CD4-positive, CD25-positive, alpha-beta regulatory T cell (primary cell): ENCODE results near the gene TMC3. TPM values are rescaled to one million over a fixed set of nuclear protein-coding genes. Genes with fewer than 3 reads are reported as not detected.
A peak's percentile ranks its signal among the peaks of the same experiment; 100 is the strongest.
"Not testable (repeated sequence)": the region's sequence is repeated elsewhere in the genome, so short reads cannot be mapped to it uniquely, and the experiment has no call there.

ENCODE experiments used
- ATAC-seq, 2 donors: fragments of 150-1000 bp; cut with Tn5 transposase; one replicate each; pipeline ENCODE4 v1.10.0; 2021; ENCODE audit warnings: low read depth in 2 of 2, moderate number of reproducible peaks in 2 of 2, moderate library complexity in 1 of 2
- DNase-seq, 3 donors: peaks; one replicate each; pipeline versions ENCODE4 v3.0.0 to v3.0.0-alpha.2; 2012 to 2022; ENCODE audit warnings: mixed read lengths in 1 of 3
- H3K27ac ChIP-seq: one replicate; pipeline ENCODE4 v1.7.0; 2013; ENCODE audit warnings: mild to moderate bottlenecking, low read length; ENCODE audit not compliant: insufficient read depth, poor library complexity, severe bottlenecking
- H3K27me3 ChIP-seq: one replicate; pipeline ENCODE4 v1.7.0; 2013; ENCODE audit warnings: low read length; ENCODE audit not compliant: control insufficient read depth, insufficient read depth
- H3K36me3 ChIP-seq: one replicate; pipeline ENCODE4 v1.7.0; 2013; ENCODE audit warnings: mild to moderate bottlenecking, low read length, moderate library complexity; ENCODE audit not compliant: control insufficient read depth, insufficient read depth
- H3K4me1 ChIP-seq: 2 replicates; pipeline ENCODE4 v1.7.0; 2013; ENCODE audit warnings: mild to moderate bottlenecking, low read length; ENCODE audit not compliant: insufficient read depth, control insufficient read depth, poor library complexity, severe bottlenecking
- H3K4me3 ChIP-seq: one replicate; pipeline ENCODE4 v1.7.0; 2013; ENCODE audit warnings: low read depth, mild to moderate bottlenecking, low read length, moderate library complexity
- H3K9me3 ChIP-seq, 2 experiments: 1 replicate in 1 of 2; 2 replicates in 1 of 2; pipeline ENCODE4 v1.7.0; 2013; ENCODE audit warnings: low read length in 2 of 2, mild to moderate bottlenecking in 1 of 2, moderate library complexity in 1 of 2; ENCODE audit not compliant: control insufficient read depth in 2 of 2
- H3K27ac Mint-ChIP-seq, 3 donors: one replicate each; pipeline ENCODE4 v1.8.0; 2020 to 2022; ENCODE audit warnings: mild to moderate bottlenecking in 3 of 3, mixed read lengths in 3 of 3, moderate library complexity in 2 of 3
- H3K27me3 Mint-ChIP-seq: one replicate; pipeline ENCODE4 v1.8.0; 2022; ENCODE audit warnings: mild to moderate bottlenecking, mixed read lengths
- H3K36me3 Mint-ChIP-seq: one replicate; pipeline ENCODE4 v1.8.0; 2020; ENCODE audit warnings: mixed read lengths
- H3K4me1 Mint-ChIP-seq, 4 donors: one replicate each; pipeline ENCODE4 v1.8.0; 2020 to 2022; ENCODE audit warnings: mixed read lengths in 4 of 4, mild to moderate bottlenecking in 1 of 4
- H3K4me3 Mint-ChIP-seq, 4 donors: one replicate each; pipeline ENCODE4 v1.8.0; 2020 to 2022; ENCODE audit warnings: mild to moderate bottlenecking in 4 of 4, mixed read lengths in 4 of 4, moderate library complexity in 3 of 4
- H3K9me3 Mint-ChIP-seq, 7 donors: one replicate each; pipeline ENCODE4 v1.8.0; 2020 to 2022; ENCODE audit warnings: mixed read lengths in 7 of 7, mild to moderate bottlenecking in 3 of 7, moderate library complexity in 2 of 7
- polyA plus RNA-seq, 4 donors: library from polyadenylated mRNA; unstranded; fragments of 300-500 nt; fragmentation: Illumina TruSeq; gene quantifications; one replicate each; pipeline ENCODE4 v1.2.3, GENCODE V29; 2021
- total RNA-seq: library from RNA; stranded (reverse); gene quantifications from one replicate; pipeline ENCODE4 v1.2.3, GENCODE V29; 2022

TMC3 gene
- total and polyA plus RNA-seq, 5 donors from 2014 or later: 0.05 to 0.06 TPM; not detected in 3

DNA sequence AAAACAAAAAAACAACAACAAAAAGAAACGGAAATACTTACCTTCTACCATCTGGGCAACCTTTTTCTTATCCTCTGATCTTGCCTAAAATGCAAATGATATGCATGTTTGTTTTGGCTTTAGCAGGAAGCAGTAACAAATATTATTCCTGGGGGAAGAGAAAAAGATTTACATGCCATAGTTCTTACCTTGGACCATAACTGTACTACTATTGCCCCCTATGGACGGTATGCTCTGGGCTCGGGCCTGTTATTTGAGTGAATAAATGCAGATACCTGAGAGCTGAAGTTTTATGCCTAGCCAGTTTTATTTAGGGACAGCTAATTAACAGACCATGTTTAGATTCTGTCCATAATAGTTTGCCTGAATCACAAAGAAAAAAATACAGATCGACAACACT lies 37.4 kb downstream of the TMC3 start:
- ATAC-seq (peak; percentile 62 to 68), DNase-seq (peak; percentile 14 to 53 (median 46))
- Mint-ChIP-seq H3K36me3 (peaks cover 4% of the 10 kb centered on the region), H3K27ac (no peak overlapping the region), H3K4me3 (no peak overlapping the region), H3K9me3 (peaks cover 0 to 2% (median 0%) of the 10 kb centered on the region in 7 donors), H3K4me1 (peaks cover 0 to 17% (median 7%) of the 10 kb centered on the region in 4 donors), H3K27me3 (peaks cover 4% of the 10 kb centered on the region)
- Histone ChIP-seq H3K4me3 (no peak overlapping the region), H3K9me3 (no peaks in the 10 kb centered on the region), H3K4me1 (no peaks in the 10 kb centered on the region), H3K27ac (no peak overlapping the region), H3K36me3 (no peaks in the 10 kb centered on the region), H3K27me3 (no peaks in the 10 kb centered on the region)

DNA sequence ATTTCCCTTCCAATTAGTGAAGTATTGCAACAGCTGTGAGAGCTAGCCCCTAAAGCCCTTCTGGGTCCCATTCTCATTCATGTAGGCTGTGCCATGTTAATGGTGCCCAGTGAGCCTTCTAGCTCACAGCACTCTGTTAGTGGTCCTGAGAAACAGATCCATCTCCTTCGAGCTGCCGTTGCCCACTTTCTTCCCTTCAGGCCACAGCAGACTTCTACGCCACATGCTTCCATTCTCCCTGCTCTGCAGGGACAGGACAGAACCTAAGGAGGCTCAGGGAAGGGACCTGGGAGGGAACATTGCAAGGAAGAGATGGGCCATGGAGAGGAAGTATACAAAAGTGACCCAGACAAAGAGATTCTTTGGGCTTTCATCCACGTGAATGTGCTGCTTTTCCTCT lies 38.4 kb downstream of the TMC3 start:
- H3K27ac Mint-ChIP-seq: no peak overlapping the region
- peaks cover 0 to 23% (median 7%) of the 10 kb centered on the region in 4 donors for H3K4me1 Mint-ChIP-seq
- no peaks in the 10 kb centered on the region for H3K9me3 ChIP-seq
- H3K27ac ChIP-seq: no peak overlapping the region
- no peaks in the 10 kb centered on the region for H3K36me3 ChIP-seq
- H3K4me3 ChIP-seq: no peak overlapping the region
- no peaks in the 10 kb centered on the region for H3K27me3 ChIP-seq
- H3K9me3 Mint-ChIP-seq: peaks cover 0 to 2% (median 0%) of the 10 kb centered on the region in 7 donors
- H3K4me3 Mint-ChIP-seq: no peak overlapping the region
- no peak for ATAC-seq
- no peaks in the 10 kb centered on the region for H3K36me3 Mint-ChIP-seq
- no peaks in the 10 kb centered on the region for H3K4me1 ChIP-seq
- no peaks in the 10 kb centered on the region for H3K27me3 Mint-ChIP-seq
- no peak for DNase-seq

DNA sequence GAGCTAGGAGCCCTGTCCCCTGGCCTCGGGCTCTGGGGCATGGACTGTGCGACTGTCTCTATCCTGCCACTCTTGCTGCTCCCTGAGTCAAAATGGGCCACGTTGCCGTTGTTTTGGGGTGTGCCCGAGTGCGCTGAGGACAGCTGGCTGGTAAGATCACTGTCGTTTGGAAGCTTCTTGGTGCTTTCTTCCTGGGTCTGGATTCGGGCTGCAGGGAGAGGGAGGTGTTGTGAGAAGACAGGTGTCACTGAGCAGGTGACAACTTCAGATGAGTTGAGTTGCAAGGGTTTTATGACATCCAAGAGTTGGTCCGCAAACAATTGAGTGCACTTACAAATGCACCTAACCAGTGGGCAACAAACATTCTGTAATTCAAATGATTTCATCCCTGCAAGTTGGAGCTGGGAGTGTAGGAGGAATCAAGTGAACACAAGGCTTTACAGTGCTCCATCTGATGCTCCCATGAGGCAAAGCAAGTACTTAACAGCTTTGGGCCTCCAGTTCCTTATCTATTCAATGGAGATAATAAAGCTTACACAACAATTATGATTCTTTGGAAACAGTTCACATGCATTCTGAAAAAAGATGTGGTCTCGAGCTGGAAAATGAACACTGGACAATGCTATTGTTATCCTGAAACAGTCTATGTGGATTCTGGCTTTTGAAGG lies 39.1 kb downstream of the TMC3 start:
- H3K4me1 ChIP-seq: no peaks in the 10 kb centered on the region
- Mint-ChIP-seq H3K27me3 (no peaks in the 10 kb centered on the region), H3K4me1 (peaks cover 0 to 24% (median 9%) of the 10 kb centered on the region in 4 donors), H3K4me3 (no peak overlapping the region), H3K9me3 (peaks cover 0 to 2% (median 0%) of the 10 kb centered on the region in 7 donors), H3K36me3 (no peaks in the 10 kb centered on the region), H3K27ac (peak overlapping the region in 1 of 3 donors; percentile 45)
- H3K27me3 ChIP-seq: no peaks in the 10 kb centered on the region
- no peak overlapping the region for H3K27ac ChIP-seq
- ATAC-seq: no peak
- H3K36me3 ChIP-seq: no peaks in the 10 kb centered on the region
- no peak overlapping the region for H3K4me3 ChIP-seq
- no peak for DNase-seq
- no peaks in the 10 kb centered on the region for H3K9me3 ChIP-seq

DNA sequence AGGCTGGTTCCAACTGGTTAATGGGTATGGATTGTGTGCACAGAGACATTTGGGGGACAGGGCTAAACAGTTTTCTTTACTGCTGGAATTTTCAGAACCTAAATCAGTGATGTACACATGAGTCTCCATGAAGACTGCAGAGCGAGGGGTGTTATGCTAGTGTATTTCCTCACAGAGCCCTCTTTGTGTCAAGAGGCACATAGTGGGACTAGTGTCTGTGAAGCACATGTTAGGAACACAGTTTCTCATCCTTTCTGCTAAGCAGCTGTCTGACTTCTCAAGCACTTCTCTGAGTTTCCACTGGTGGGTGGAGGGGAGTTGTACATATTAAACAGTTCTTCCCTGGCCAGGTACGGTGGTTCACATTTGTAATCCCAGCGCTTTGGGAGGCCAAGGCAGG lies 40.6 kb downstream of the TMC3 start:
- Histone ChIP-seq H3K27me3 (no peaks in the 10 kb centered on the region), H3K4me3 (no peak overlapping the region), H3K36me3 (no peaks in the 10 kb centered on the region), H3K4me1 (no peaks in the 10 kb centered on the region), H3K9me3 (no peaks in the 10 kb centered on the region), H3K27ac (no peak overlapping the region)
- peak overlapping the region in 2 of 3 donors; percentile 45 to 60 for H3K27ac Mint-ChIP-seq
- no peaks in the 10 kb centered on the region for H3K36me3 Mint-ChIP-seq
- H3K4me1 Mint-ChIP-seq: peaks cover 0 to 24% (median 9%) of the 10 kb centered on the region in 4 donors
- H3K4me3 Mint-ChIP-seq: no peak overlapping the region
- H3K27me3 Mint-ChIP-seq: no peaks in the 10 kb centered on the region
- DNase-seq: no peak
- no peak for ATAC-seq
- peaks cover 0 to 2% (median 0%) of the 10 kb centered on the region in 7 donors for H3K9me3 Mint-ChIP-seq

DNA sequence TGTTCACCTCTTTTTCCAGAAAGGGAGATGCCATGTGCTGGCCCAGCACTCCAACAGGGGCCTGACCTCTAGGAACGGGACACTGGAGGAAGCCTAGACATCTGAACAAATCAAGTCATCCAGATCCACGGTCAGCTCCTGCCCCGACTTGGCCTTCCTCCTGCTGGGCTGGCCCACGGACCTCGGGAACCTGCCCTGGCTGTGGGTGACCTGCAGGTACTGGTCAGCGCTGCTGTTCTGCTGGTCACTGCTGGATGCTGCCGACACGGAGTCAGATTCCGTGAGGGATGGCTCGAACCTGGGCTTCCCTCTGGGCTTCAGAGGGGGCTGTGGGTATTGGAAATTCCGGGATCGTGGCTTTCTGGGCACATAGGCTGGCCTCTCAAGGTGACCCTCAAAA lies 41.7 kb downstream of the TMC3 start:
- H3K9me3 Mint-ChIP-seq: peaks cover 0 to 2% (median 0%) of the 10 kb centered on the region in 7 donors
- H3K4me3 ChIP-seq: no peak overlapping the region
- no peaks in the 10 kb centered on the region for H3K27me3 ChIP-seq
- no peaks in the 10 kb centered on the region for H3K9me3 ChIP-seq
- H3K4me3 Mint-ChIP-seq: no peak overlapping the region
- H3K27ac Mint-ChIP-seq: no peak overlapping the region
- no peak for DNase-seq
- H3K4me1 ChIP-seq: no peaks in the 10 kb centered on the region
- H3K4me1 Mint-ChIP-seq: peaks cover 0 to 26% (median 9%) of the 10 kb centered on the region in 4 donors
- H3K36me3 ChIP-seq: no peaks in the 10 kb centered on the region
- no peaks in the 10 kb centered on the region for H3K36me3 Mint-ChIP-seq
- H3K27ac ChIP-seq: no peak overlapping the region
- H3K27me3 Mint-ChIP-seq: no peaks in the 10 kb centered on the region
- no peak for ATAC-seq

DNA sequence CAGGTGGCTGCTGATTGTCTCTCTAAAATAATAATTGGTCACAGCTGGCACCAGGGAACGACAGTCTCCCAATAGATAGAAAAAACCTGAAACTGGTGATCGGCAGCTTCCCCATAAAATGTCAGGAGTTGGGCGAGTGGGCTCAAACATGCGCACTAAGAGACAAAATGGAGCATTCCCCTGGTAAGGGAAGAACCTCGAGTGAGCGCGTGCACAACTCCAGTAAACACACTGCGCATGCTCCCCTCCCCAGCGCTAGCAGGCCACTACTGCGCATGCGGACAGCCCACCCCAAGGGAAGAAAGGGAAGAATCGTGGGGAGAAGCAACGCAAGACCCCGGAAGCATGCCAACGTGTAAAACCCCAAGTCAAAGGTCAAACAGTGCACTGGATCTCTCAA lies 42.4 kb downstream of the TMC3 start:
- Mint-ChIP-seq H3K27ac (no peak overlapping the region), H3K4me3 (no peak overlapping the region), H3K36me3 (no peaks in the 10 kb centered on the region), H3K9me3 (peaks cover 0 to 2% (median 0%) of the 10 kb centered on the region in 7 donors), H3K27me3 (no peaks in the 10 kb centered on the region), H3K4me1 (peaks cover 0 to 26% (median 7%) of the 10 kb centered on the region in 4 donors)
- no peaks in the 10 kb centered on the region for H3K4me1 ChIP-seq
- no peak overlapping the region for H3K4me3 ChIP-seq
- no peaks in the 10 kb centered on the region for H3K9me3 ChIP-seq
- H3K27me3 ChIP-seq: no peaks in the 10 kb centered on the region
- H3K27ac ChIP-seq: no peak overlapping the region
- ATAC-seq (no peak), DNase-seq (no peak)
- H3K36me3 ChIP-seq: no peaks in the 10 kb centered on the region

DNA sequence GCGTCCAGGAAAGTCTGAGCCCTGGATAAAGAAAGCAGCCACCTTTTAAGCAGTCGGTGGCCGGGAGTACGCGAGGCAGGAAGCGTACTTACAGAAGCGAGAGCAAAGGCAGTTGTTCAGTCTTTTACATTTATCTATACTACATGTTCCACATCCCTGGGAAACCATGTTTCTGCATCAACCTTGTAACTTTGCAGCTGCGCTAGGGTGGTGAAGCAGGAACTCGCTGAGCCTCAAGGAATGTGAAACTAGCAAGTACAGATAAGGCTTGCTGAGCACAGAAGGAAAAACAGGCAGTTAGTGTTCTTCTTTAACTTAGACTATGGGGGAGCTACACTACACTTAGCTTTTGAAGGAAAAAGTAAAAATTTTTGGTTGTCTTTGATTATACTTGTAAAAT lies 42.9 kb downstream of the TMC3 start:
- Mint-ChIP-seq H3K4me1 (peaks cover 0 to 26% (median 5%) of the 10 kb centered on the region in 4 donors), H3K27ac (peak overlapping the region in 2 of 3 donors; percentile 16 to 83), H3K4me3 (peak overlapping the region in 2 of 4 donors; percentile 12 to 74)
- H3K9me3 ChIP-seq, H3K9me3 Mint-ChIP-seq, DNase-seq, H3K27ac ChIP-seq, ATAC-seq, H3K36me3 ChIP-seq, H3K4me3 ChIP-seq, H3K36me3 Mint-ChIP-seq, H3K27me3 Mint-ChIP-seq, H3K27me3 ChIP-seq, H3K4me1 ChIP-seq: not testable (repeated sequence)
